ENCODE measurements around the gene SPHK2. TPM values are rescaled to one million over a fixed set of nuclear protein-coding genes. Genes with fewer than 3 reads are reported as not detected.

Gene SPHK2
- total and polyA plus RNA-seq, 2 experiments from 2014 or later, result 22.5 to 25.3 TPM

- Histone ChIP-seq H3K27ac (no peak overlapping the region), H3K27me3 (no peaks in the 10 kb centered on the region)
- TF ChIP-seq, protein P1, sequence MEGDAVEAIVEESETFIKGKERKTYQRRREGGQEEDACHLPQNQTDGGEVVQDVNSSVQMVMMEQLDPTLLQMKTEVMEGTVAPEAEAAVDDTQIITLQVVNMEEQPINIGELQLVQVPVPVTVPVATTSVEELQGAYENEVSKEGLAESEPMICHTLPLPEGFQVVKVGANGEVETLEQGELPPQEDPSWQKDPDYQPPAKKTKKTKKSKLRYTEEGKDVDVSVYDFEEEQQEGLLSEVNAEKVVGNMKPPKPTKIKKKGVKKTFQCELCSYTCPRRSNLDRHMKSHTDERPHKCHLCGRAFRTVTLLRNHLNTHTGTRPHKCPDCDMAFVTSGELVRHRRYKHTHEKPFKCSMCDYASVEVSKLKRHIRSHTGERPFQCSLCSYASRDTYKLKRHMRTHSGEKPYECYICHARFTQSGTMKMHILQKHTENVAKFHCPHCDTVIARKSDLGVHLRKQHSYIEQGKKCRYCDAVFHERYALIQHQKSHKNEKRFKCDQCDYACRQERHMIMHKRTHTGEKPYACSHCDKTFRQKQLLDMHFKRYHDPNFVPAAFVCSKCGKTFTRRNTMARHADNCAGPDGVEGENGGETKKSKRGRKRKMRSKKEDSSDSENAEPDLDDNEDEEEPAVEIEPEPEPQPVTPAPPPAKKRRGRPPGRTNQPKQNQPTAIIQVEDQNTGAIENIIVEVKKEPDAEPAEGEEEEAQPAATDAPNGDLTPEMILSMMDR (IDR thresholded peaks at IDR 0.05; ENCODE audit: low read depth, low read length), result no peak
These were observed 20.2 kb upstream of the SPHK2 start for GRCh38 chr19:48598996-48599700.

GRCh38 chr19:48600679-48601417, 18.5 kb upstream of the SPHK2 start:
- Histone ChIP-seq H3K9me3 (ENCODE audit: low read depth) (no peaks in the 10 kb centered on the region), H3K27ac (no peak overlapping the region), H3K4me1 (ENCODE audit: low read depth) (no peaks in the 10 kb centered on the region), H3K4me3 (no peak overlapping the region), H3K36me3 (no peaks in the 10 kb centered on the region), H3K27me3 (no peaks in the 10 kb centered on the region)
- no peak for DNase-seq (ENCODE audit: low read depth in 1 of 2, low spot score in 1 of 2)
- TF ChIP-seq, protein P1 (IDR thresholded peaks at IDR 0.05; ENCODE audit: low read depth, low read length), result no peak

More at GRCh38 chr19:48598996-48599700, 20.2 kb upstream of the SPHK2 start:
- no peaks in the 10 kb centered on the region for H3K4me1 ChIP-seq (ENCODE audit: low read depth)
- no peak overlapping the region for H3K4me3 ChIP-seq
- no peaks in the 10 kb centered on the region for H3K36me3 ChIP-seq
- DNase-seq (ENCODE audit: low read depth in 1 of 2, low spot score in 1 of 2), result no peak
- H3K9me3 ChIP-seq (ENCODE audit: low read depth), result no peaks in the 10 kb centered on the region

DNA sequence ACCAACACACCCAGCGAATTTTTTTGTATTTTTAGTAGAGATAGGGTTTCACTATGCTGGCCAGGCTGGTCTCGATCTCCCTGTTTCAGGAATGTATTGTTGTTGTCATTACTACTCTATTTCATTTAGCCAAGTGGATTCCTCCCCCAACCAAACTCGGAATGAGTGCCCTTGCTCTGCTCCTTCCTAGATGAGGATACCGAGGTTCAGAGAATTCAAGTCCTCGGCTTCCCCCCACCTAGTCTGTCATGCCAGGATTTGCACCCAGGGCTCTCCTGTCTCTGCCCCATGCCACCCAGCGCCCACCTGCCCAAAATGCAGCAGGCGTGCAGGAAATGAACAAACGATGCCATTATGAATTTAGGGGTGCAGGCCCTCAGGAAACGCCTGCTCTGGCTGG, 16.3 kb upstream of the SPHK2 start:
- Histone ChIP-seq H3K36me3 (no peaks in the 10 kb centered on the region), H3K4me1 (ENCODE audit: low read depth) (no peaks in the 10 kb centered on the region), H3K27ac (no peak overlapping the region), H3K27me3 (no peaks in the 10 kb centered on the region), H3K4me3 (no peak overlapping the region), H3K9me3 (ENCODE audit: low read depth) (no peaks in the 10 kb centered on the region)
- no peak for DNase-seq (ENCODE audit: low read depth in 1 of 2, low spot score in 1 of 2)
- TF ChIP-seq, protein P1 (IDR thresholded peaks at IDR 0.05; ENCODE audit: low read depth, low read length), result no peak

GRCh38 chr19:48603449-48603848, 15.9 kb upstream of the SPHK2 start:
- H3K27me3 ChIP-seq, result no peaks in the 10 kb centered on the region
- H3K9me3 ChIP-seq (ENCODE audit: low read depth), result no peaks in the 10 kb centered on the region
- H3K27ac ChIP-seq, result no peak overlapping the region
- no peaks in the 10 kb centered on the region for H3K36me3 ChIP-seq
- TF ChIP-seq, protein P1 (IDR thresholded peaks at IDR 0.05; ENCODE audit: low read depth, low read length), result no peak
- DNase-seq (ENCODE audit: low read depth in 1 of 2, low spot score in 1 of 2), result no peak
- H3K4me1 ChIP-seq (ENCODE audit: low read depth), result no peaks in the 10 kb centered on the region
- no peak overlapping the region for H3K4me3 ChIP-seq

- Histone ChIP-seq H3K4me1 (ENCODE audit: low read depth) (no peaks in the 10 kb centered on the region), H3K36me3 (no peaks in the 10 kb centered on the region), H3K9me3 (ENCODE audit: low read depth) (no peaks in the 10 kb centered on the region), H3K27me3 (no peaks in the 10 kb centered on the region), H3K4me3 (no peak overlapping the region), H3K27ac (no peak overlapping the region)
- TF ChIP-seq, protein P1 (IDR thresholded peaks at IDR 0.05; ENCODE audit: low read depth, low read length), result no peak
- no peak for DNase-seq (ENCODE audit: low read depth in 1 of 2, low spot score in 1 of 2)
These were observed 15.5 kb upstream of the SPHK2 start for GRCh38 chr19:48603850-48604249.

All from cardiac muscle cell (in vitro differentiated cells and primary cell).